ENCODE data around the gene AFG1L. TPM values are rescaled to one million over a fixed set of nuclear protein-coding genes. Genes with fewer than 3 reads are reported as not detected.

AFG1L gene
- total RNA-seq, 1 experiment from 2014 or later, result 7.9 TPM

DNA sequence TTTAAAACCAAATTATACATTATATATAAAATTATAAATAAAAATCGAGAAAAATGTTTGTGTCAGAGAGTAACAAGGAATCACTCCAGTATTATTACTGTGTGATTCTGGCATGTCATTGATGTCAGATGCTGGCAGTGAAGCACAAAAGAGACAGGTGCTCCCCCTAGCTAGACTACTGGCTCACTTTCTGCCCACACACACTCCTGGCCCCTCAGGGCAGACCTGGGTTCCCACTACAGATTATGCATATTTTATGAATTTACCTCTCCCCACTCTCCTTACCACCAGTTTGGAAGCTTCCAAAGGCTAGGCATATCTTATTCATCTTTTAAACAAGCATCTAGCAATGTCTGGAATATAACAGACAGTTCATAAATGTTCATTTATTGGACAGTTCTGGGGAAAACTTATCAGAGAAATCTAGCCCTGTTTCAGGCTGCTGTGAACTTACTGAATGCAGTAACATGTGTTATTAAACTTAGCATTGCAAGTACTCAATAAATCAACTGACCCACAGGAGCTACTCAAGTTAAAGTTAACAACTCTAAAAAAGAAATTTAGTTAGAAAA is 46.8 kb upstream of the AFG1L start:
- Mint-ChIP-seq H3K9me3 (peaks cover 7% of the 10 kb centered on the region; the same call in 1 of the 2 replicates), H3K27me3 (ENCODE audit: low read depth) (no peaks in the 10 kb centered on the region), H3K4me1 (no peaks in the 10 kb centered on the region), H3K27ac (peak overlapping the region; percentile 12; the same call in 1 of the 2 replicates), H3K4me3 (no peak overlapping the region), H3K36me3 (peaks cover 18% of the 10 kb centered on the region)
- DNase-seq (ENCODE audit: low spot score) (no peak), ATAC-seq (no peak)
- POLR2A ChIA-PET, result no interaction called here
- TF ChIP-seq JUN (CRISPR knock-in tag; IDR thresholded peaks at IDR 0.05) (no peak), ZNF138 (CRISPR knock-in tag; conservative IDR thresholded peaks at IDR 0.05) (no peak), HMGA2 (CRISPR knock-in tag; IDR thresholded peaks at IDR 0.05) (peak; percentile 60; the same call in 1 of the 2 replicates), TEAD1 (CRISPR knock-in tag; IDR thresholded peaks at IDR 0.05) (no peak), ATF1 (CRISPR knock-in tag; IDR thresholded peaks at IDR 0.05) (no peak)
- TF ChIP-seq, protein P1, sequence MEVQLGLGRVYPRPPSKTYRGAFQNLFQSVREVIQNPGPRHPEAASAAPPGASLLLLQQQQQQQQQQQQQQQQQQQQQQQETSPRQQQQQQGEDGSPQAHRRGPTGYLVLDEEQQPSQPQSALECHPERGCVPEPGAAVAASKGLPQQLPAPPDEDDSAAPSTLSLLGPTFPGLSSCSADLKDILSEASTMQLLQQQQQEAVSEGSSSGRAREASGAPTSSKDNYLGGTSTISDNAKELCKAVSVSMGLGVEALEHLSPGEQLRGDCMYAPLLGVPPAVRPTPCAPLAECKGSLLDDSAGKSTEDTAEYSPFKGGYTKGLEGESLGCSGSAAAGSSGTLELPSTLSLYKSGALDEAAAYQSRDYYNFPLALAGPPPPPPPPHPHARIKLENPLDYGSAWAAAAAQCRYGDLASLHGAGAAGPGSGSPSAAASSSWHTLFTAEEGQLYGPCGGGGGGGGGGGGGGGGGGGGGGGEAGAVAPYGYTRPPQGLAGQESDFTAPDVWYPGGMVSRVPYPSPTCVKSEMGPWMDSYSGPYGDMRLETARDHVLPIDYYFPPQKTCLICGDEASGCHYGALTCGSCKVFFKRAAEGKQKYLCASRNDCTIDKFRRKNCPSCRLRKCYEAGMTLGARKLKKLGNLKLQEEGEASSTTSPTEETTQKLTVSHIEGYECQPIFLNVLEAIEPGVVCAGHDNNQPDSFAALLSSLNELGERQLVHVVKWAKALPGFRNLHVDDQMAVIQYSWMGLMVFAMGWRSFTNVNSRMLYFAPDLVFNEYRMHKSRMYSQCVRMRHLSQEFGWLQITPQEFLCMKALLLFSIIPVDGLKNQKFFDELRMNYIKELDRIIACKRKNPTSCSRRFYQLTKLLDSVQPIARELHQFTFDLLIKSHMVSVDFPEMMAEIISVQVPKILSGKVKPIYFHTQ (CRISPR knock-in tag; IDR thresholded peaks at IDR 0.05), result no peak
- CTCF ChIA-PET, result interaction anchor here (0.8 to 4.3 kb wide), 3 partner anchors 13 to 250 kb away, joined by 3 to 32 read pairs (median 7); partner anchors contain the start of gene SNX3

DNA sequence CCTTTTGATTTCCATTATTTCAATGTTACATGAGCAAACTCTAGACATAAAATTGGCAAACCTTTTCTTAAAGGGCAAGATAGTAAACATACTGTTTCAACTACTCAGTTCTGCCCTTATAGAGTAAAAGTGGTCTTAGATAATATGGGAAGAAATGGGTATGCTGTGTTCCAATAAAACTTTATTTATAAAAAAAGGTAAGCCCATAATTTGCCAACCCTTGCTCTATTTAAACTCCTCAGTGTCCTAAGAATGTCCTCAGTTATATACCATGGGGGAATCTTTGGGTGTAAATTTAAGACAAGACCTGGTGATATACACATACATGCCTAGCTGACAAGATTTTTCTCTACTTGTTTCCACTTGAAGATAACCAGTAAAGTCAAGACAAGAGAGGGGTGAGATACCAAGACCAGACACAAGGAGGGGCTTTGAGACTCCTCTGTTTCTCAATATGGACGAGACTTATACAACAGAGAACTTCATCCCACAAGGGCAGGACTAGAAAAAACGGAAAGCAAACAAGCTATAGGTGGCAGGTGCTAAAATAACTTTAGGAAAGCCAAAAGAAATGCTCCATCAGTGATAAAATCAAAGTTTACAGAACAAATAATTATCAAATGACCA is 44.5 kb upstream of the AFG1L start:
- Mint-ChIP-seq H3K4me3 (no peak overlapping the region), H3K27me3 (ENCODE audit: low read depth) (no peaks in the 10 kb centered on the region), H3K36me3 (peaks cover 6% of the 10 kb centered on the region), H3K4me1 (no peaks in the 10 kb centered on the region), H3K9me3 (peaks cover 3% of the 10 kb centered on the region; the same call in 1 of the 2 replicates), H3K27ac (no peak overlapping the region)
- TF ChIP-seq, protein P2, sequence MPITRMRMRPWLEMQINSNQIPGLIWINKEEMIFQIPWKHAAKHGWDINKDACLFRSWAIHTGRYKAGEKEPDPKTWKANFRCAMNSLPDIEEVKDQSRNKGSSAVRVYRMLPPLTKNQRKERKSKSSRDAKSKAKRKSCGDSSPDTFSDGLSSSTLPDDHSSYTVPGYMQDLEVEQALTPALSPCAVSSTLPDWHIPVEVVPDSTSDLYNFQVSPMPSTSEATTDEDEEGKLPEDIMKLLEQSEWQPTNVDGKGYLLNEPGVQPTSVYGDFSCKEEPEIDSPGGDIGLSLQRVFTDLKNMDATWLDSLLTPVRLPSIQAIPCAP (CRISPR knock-in tag; IDR thresholded peaks at IDR 0.05), result no peak
- TF ChIP-seq, protein P3, sequence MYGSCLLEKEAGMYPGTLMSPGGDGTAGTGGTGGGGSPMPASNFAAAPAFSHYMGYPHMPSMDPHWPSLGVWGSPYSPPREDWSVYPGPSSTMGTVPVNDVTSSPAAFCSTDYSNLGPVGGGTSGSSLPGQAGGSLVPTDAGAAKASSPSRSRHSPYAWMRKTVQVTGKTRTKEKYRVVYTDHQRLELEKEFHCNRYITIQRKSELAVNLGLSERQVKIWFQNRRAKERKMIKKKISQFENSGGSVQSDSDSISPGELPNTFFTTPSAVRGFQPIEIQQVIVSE (CRISPR knock-in tag; IDR thresholded peaks at IDR 0.05; ENCODE audit: borderline replicate concordance), result no peak
- no peak for TF ChIP-seq FOXJ3 (CRISPR knock-in tag; IDR thresholded peaks at IDR 0.05; ENCODE audit: borderline replicate concordance)
- TF ChIP-seq, protein P4, sequence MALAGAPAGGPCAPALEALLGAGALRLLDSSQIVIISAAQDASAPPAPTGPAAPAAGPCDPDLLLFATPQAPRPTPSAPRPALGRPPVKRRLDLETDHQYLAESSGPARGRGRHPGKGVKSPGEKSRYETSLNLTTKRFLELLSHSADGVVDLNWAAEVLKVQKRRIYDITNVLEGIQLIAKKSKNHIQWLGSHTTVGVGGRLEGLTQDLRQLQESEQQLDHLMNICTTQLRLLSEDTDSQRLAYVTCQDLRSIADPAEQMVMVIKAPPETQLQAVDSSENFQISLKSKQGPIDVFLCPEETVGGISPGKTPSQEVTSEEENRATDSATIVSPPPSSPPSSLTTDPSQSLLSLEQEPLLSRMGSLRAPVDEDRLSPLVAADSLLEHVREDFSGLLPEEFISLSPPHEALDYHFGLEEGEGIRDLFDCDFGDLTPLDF (CRISPR knock-in tag; IDR thresholded peaks at IDR 0.05), result no peak
- no peak for TF ChIP-seq RELA (CRISPR knock-in tag; IDR thresholded peaks at IDR 0.05; ENCODE audit: borderline replicate concordance)
- TF ChIP-seq JUN (CRISPR knock-in tag; IDR thresholded peaks at IDR 0.05), result no peak
- no peak for TF ChIP-seq NR3C1 (CRISPR knock-in tag; conservative IDR thresholded peaks at IDR 0.05; ENCODE audit: low read depth)
- TF ChIP-seq, protein P5, sequence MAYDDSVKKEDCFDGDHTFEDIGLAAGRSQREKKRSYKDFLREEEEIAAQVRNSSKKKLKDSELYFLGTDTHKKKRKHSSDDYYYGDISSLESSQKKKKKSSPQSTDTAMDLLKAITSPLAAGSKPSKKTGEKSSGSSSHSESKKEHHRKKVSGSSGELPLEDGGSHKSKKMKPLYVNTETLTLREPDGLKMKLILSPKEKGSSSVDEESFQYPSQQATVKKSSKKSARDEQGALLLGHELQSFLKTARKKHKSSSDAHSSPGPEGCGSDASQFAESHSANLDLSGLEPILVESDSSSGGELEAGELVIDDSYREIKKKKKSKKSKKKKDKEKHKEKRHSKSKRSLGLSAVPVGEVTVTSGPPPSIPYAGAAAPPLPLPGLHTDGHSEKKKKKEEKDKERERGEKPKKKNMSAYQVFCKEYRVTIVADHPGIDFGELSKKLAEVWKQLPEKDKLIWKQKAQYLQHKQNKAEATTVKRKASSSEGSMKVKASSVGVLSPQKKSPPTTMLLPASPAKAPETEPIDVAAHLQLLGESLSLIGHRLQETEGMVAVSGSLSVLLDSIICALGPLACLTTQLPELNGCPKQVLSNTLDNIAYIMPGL (CRISPR knock-in tag; IDR thresholded peaks at IDR 0.05), result no peak
- TF ChIP-seq, protein P6, sequence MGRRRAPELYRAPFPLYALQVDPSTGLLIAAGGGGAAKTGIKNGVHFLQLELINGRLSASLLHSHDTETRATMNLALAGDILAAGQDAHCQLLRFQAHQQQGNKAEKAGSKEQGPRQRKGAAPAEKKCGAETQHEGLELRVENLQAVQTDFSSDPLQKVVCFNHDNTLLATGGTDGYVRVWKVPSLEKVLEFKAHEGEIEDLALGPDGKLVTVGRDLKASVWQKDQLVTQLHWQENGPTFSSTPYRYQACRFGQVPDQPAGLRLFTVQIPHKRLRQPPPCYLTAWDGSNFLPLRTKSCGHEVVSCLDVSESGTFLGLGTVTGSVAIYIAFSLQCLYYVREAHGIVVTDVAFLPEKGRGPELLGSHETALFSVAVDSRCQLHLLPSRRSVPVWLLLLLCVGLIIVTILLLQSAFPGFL (CRISPR knock-in tag; IDR thresholded peaks at IDR 0.05; ENCODE audit: borderline replicate concordance), result no peak
- TF ChIP-seq, protein P7, sequence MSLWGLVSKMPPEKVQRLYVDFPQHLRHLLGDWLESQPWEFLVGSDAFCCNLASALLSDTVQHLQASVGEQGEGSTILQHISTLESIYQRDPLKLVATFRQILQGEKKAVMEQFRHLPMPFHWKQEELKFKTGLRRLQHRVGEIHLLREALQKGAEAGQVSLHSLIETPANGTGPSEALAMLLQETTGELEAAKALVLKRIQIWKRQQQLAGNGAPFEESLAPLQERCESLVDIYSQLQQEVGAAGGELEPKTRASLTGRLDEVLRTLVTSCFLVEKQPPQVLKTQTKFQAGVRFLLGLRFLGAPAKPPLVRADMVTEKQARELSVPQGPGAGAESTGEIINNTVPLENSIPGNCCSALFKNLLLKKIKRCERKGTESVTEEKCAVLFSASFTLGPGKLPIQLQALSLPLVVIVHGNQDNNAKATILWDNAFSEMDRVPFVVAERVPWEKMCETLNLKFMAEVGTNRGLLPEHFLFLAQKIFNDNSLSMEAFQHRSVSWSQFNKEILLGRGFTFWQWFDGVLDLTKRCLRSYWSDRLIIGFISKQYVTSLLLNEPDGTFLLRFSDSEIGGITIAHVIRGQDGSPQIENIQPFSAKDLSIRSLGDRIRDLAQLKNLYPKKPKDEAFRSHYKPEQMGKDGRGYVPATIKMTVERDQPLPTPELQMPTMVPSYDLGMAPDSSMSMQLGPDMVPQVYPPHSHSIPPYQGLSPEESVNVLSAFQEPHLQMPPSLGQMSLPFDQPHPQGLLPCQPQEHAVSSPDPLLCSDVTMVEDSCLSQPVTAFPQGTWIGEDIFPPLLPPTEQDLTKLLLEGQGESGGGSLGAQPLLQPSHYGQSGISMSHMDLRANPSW (CRISPR knock-in tag; conservative IDR thresholded peaks at IDR 0.05; ENCODE audit: low read depth), result no peak
- TF ChIP-seq NFYB (CRISPR knock-in tag; conservative IDR thresholded peaks at IDR 0.05; ENCODE audit: low read depth), result no peak
- no peak for TF ChIP-seq HMGA2 (CRISPR knock-in tag; IDR thresholded peaks at IDR 0.05)
- TF ChIP-seq KAT7 (CRISPR knock-in tag; IDR thresholded peaks at IDR 0.05; ENCODE audit: borderline replicate concordance), result no peak
- no peak for TF ChIP-seq CREM (CRISPR knock-in tag; IDR thresholded peaks at IDR 0.05)
- peak; percentile 25 for DNase-seq (ENCODE audit: low spot score)
- CTCF ChIA-PET, result interaction anchor here (0.7 to 4.3 kb wide), 10 partner anchors 9 to 308 kb away, joined by 3 to 32 read pairs (median 4); no protein-coding TSS in a partner anchor
- peak; percentile 88 for ATAC-seq
- POLR2A ChIA-PET, result interaction anchor here (0.6 to 1.4 kb wide), 2 partner anchors 10 to 524 kb away, joined by 4 to 5 read pairs; no protein-coding TSS in a partner anchor
